Measurements from ENCODE around the gene IRF2BP1. TPM values are rescaled to one million over a fixed set of nuclear protein-coding genes. Genes with fewer than 3 reads are reported as not detected.

Gene IRF2BP1
- total RNA-seq, 1 donor from 2014 or later: 29.4 TPM

- no peak for DNase-seq (ENCODE audit: extremely low spot score, unreplicated experiment)
- Mint-ChIP-seq H3K4me1 (ENCODE audit: unreplicated experiment) (no peaks in the 10 kb centered on the region), H3K9me3 (ENCODE audit: unreplicated experiment) (no peaks in the 10 kb centered on the region), H3K27me3 (ENCODE audit: unreplicated experiment) (peaks cover 30% of the 10 kb centered on the region), H3K36me3 (ENCODE audit: unreplicated experiment) (no peaks in the 10 kb centered on the region), H3K4me3 (ENCODE audit: unreplicated experiment) (no peak overlapping the region), H3K27ac (ENCODE audit: unreplicated experiment) (no peak overlapping the region)
- TF ChIP-seq CTCF (IDR thresholded peaks at IDR 0.05): no peak
Measured at GRCh38 chr19:45919678-45920077, 33.7 kb upstream of the IRF2BP1 start.

GRCh38 chr19:45918721-45919120 is 32.8 kb upstream of the IRF2BP1 start:
- Mint-ChIP-seq H3K27me3 (ENCODE audit: unreplicated experiment) (peaks cover 30% of the 10 kb centered on the region), H3K27ac (ENCODE audit: unreplicated experiment) (no peak overlapping the region), H3K4me1 (ENCODE audit: unreplicated experiment) (no peaks in the 10 kb centered on the region), H3K4me3 (ENCODE audit: unreplicated experiment) (no peak overlapping the region), H3K9me3 (ENCODE audit: unreplicated experiment) (no peaks in the 10 kb centered on the region), H3K36me3 (ENCODE audit: unreplicated experiment) (no peaks in the 10 kb centered on the region)
- no peak for TF ChIP-seq CTCF (IDR thresholded peaks at IDR 0.05)
- DNase-seq (ENCODE audit: extremely low spot score, unreplicated experiment): no peak

GRCh38 chr19:45917421-45918091 is 31.6 kb upstream of the IRF2BP1 start:
- H3K27me3 Mint-ChIP-seq (ENCODE audit: unreplicated experiment): peaks cover 30% of the 10 kb centered on the region
- no peaks in the 10 kb centered on the region for H3K9me3 Mint-ChIP-seq (ENCODE audit: unreplicated experiment)
- no peak for DNase-seq (ENCODE audit: extremely low spot score, unreplicated experiment)
- no peak overlapping the region for H3K4me3 Mint-ChIP-seq (ENCODE audit: unreplicated experiment)
- H3K36me3 Mint-ChIP-seq (ENCODE audit: unreplicated experiment): no peaks in the 10 kb centered on the region
- no peak overlapping the region for H3K27ac Mint-ChIP-seq (ENCODE audit: unreplicated experiment)
- no peak for TF ChIP-seq CTCF (IDR thresholded peaks at IDR 0.05)
- no peaks in the 10 kb centered on the region for H3K4me1 Mint-ChIP-seq (ENCODE audit: unreplicated experiment)

- Mint-ChIP-seq H3K4me1 (ENCODE audit: unreplicated experiment) (no peaks in the 10 kb centered on the region), H3K4me3 (ENCODE audit: unreplicated experiment) (no peak within 1 kb of the TSS), H3K9me3 (ENCODE audit: unreplicated experiment) (no peaks in the 10 kb centered on the region), H3K27ac (ENCODE audit: unreplicated experiment) (no peak within 1 kb of the TSS), H3K27me3 (ENCODE audit: unreplicated experiment) (peaks cover 20% of the 10 kb centered on the region), H3K36me3 (ENCODE audit: unreplicated experiment) (no peaks in the 10 kb centered on the region)
- TF ChIP-seq CTCF (IDR thresholded peaks at IDR 0.05): no peak
- no peak for DNase-seq (ENCODE audit: extremely low spot score, unreplicated experiment)
Measured at GRCh38 chr19:45913874-45914830, 28.2 kb upstream of the IRF2BP1 start, which contains the start of gene NANOS2. Gene NANOS2 (minus strand): TSS chr19:45914778. CDS start chr19:45914693, 85 bp downstream.

GRCh38 chr19:45911291-45911690 is 25.4 kb upstream of the IRF2BP1 start:
- Mint-ChIP-seq H3K9me3 (ENCODE audit: unreplicated experiment) (no peaks in the 10 kb centered on the region), H3K36me3 (ENCODE audit: unreplicated experiment) (no peaks in the 10 kb centered on the region), H3K27me3 (ENCODE audit: unreplicated experiment) (peaks cover 11% of the 10 kb centered on the region), H3K27ac (ENCODE audit: unreplicated experiment) (no peak overlapping the region), H3K4me3 (ENCODE audit: unreplicated experiment) (no peak overlapping the region), H3K4me1 (ENCODE audit: unreplicated experiment) (no peaks in the 10 kb centered on the region)
- no peak for TF ChIP-seq CTCF (IDR thresholded peaks at IDR 0.05)
- DNase-seq (ENCODE audit: extremely low spot score, unreplicated experiment): no peak

Measured in osteocyte (in vitro differentiated cells).